IPS DF 4.7 (cell line): ENCODE results near the gene F10.

Experiments
- DNase-seq: peaks from one replicate; pipeline ENCODE4 v3.0.0-alpha.2; 2013; ENCODE audit warnings: low spot score; ENCODE audit errors: extremely low read depth

Gene F10

DNA sequence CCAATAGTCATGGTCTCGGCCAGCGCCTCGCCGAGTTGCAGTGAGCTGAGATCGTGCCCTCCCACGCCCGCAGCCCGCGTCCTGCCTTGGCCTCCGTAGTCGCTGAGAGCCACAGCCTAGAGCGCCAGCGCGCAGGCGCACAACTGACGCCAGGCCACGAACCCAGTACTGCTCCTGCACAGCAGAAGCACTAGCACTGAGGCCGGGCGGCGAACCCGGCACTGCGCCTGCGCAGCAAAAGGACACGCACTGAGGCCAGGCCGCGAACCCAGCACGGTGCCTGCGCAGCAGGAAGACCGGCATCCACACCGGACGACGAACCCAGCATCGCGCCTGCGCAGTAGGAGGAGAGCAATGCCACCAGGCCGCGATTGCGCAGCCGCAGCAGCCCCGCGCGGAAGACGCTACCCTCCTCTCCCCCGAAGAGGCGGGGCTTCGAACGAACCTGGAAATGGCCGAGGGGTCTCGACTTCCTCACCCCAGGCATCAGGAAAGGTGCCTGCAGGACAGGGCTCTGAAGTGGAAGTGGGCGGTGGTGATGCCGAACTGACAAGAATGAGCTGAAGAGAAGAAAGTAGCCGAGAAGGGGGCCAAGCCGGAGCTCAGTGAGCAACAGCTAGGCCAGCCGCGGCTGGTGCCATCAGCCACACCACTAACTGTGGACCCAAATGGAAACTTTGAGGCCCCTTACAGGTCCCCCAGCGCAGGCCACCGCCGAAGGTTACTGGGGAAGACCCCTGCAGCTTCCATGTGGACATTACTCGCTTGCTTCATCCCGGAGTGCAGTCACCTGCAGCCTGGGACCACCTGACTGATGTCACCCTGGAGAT is 7.5 kb downstream of the F10 start:
- DNase-seq, result no peak

DNA sequence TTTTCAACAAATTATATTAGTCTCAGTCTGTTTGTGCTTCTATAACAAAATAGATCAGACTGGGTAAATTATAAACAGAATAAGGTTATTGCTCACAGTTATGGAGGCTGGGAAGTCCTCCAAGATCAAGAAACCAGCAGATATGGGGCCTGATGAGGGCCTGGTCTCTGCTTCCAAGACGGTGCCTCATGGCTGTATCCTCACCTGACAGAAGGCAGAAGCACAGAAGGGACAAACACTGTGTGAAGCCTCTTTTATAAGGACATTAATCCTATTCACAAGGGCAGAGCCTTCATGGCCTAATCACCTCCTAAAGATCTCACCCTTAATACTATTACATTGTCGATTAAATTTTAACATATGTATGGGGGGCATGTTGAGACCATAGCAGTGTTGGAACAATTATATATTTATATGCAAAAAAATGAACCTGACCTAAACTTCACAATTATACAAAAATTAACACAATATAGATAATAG is 12.7 kb downstream of the F10 start:
- no peak for DNase-seq

DNA sequence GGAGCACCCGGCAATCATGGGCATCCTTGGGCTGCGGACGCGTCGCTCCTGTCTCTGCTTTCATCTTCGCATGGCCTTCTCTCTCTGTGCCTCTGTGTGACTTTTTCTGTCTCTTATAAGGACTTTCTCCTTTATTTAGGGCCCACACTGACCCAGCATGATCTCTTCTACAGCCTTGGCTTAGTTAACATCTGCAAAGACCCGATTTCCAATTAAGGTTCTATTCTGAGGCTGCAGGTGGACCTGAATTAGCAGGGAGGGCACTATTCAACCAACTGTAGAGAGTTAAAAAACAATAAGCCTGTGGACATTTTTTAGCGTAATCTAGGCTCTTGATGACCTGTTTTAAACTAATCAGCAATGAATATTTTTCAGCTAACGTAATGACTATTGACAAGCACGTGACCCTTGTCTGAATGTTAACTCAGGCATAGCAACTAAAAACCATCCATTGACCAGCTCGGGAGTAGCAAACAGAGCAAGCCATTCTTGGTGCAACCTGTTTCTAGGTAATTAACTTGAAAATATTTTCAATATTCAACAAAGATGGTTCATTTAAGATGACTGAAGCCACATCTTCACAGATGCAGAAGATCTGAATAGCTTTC is 15.2 kb downstream of the F10 start:
- no peak for DNase-seq

DNA sequence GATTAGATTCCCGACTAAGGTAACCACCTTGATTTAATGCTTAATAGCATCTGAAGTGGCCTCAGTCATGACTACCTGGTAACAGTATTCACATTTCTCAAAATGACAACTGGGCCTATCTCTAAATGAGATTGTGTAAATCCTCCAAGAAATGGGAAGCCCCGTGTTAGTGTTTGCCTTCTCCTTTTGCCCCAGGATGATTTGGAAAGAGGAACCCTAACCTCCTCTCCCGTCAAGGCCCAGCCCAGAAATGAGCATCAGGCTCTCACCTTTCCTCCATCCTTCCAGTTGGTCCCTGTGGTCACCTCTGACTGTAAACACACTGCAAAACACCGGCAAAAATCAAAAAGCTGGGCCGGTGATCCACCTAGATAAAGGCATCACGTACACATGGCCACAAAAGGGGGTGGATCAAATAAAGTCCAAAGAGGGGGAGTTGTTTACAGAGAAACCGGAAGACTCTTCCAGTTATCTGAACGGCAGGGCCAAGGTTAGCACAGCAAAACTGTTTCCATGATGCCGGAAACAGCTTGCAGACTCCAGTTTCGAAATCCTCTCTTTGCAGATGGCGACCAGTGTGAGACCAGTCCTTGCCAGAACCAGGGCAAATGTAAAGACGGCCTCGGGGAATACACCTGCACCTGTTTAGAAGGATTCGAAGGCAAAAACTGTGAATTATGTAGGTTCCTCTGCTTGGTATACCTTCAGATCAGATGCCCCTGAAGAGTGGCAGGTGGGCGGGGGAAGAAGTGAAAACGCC is 16.4 kb downstream of the F10 start:
- no peak for DNase-seq

DNA sequence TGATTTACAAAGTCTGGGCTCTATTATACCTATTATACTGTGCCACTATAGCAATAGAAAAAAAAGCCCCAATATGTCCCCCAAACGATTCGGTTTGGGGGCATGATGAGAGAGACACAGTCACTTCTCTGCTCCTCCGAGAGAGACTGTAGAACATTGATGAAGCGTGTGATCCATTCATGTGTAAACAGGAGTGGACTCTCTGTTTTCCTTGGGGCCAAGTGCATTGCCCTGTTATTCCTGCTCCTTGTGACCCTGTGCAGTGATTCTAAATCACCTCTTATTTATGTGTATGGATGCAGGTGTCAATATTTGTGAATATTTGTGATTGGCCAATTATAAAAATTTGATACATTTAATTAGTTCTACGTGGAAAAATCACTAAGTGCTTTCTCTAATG is 17.0 kb downstream of the F10 start:
- DNase-seq, result no peak

DNA sequence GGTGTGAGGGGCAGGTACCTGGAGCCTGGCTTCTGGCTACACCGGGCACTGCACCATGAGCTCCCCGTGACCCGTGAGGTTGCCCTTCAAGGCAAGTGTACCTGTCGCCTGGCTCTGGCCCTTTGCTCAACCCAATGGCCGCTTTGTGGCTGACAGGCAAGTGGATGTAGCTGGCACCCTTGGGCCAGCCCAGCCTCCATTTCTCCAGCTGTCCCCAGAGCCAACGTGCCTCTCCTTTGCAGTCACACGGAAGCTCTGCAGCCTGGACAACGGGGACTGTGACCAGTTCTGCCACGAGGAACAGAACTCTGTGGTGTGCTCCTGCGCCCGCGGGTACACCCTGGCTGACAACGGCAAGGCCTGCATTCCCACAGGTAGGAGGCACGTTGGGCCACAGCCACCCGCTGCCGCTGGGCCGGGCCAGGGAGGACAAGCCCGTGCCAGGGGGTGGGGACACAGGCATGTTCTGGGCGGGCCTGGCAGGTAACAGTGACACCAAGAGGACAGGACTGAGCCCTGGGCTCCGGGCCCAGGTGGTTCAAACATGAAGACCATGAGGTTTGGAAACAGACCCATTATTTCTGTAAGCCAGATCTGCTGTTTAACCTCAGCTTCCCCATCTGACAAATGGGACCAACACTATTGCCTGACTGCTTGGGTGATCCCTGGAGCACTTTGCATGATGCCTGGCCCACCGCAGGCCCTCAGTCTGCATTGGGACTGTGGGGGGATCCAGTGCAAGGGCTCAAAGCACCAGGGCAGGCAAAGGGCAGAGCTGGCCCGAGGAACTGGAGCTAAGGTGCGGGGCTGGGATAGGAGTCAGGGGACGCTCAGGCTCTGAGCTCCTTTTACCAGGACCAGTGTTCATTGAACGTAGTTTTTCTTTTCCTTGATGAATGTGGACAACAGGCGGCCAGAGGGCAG is 18.3 kb downstream of the F10 start:
- no peak for DNase-seq

DNA sequence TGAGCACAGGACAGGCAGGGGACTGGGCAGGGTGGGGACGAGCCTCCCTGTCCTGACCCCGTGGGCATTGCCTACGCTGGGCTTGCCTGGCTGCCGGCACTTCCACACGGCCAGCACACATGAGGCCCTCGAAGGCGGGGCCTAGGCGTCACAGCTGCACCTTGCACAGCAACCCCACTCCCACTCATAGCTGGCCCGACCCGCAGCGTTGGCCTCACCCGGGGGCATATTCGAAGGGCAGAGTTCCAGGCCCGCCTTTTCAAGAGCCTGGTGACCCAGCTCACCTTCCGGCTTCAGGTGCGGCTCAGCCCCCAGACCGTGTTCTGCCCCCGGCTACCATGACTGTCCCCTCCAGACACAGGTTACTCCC is 19.0 kb downstream of the F10 start:
- no peak for DNase-seq

DNA sequence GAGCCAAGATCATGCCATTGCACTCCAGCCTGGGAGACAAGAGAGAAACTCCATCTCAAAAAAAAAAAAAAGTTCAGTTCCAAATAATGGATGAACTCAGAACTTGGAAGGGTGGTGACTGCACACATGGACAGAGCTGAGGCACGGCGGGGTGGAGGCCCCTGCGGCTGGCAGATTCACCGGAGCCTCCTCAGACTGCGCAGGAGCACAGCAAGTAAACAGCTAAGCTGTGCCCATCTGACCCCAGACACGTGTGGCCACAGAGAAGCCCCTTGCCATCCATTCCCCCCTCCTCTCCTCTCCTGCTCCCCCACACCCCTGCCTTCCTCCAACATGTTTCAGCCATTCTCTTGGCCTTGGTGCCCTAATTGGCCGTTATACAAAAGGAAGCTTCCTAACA is 20.3 kb downstream of the F10 start:
- DNase-seq, result no peak

DNA sequence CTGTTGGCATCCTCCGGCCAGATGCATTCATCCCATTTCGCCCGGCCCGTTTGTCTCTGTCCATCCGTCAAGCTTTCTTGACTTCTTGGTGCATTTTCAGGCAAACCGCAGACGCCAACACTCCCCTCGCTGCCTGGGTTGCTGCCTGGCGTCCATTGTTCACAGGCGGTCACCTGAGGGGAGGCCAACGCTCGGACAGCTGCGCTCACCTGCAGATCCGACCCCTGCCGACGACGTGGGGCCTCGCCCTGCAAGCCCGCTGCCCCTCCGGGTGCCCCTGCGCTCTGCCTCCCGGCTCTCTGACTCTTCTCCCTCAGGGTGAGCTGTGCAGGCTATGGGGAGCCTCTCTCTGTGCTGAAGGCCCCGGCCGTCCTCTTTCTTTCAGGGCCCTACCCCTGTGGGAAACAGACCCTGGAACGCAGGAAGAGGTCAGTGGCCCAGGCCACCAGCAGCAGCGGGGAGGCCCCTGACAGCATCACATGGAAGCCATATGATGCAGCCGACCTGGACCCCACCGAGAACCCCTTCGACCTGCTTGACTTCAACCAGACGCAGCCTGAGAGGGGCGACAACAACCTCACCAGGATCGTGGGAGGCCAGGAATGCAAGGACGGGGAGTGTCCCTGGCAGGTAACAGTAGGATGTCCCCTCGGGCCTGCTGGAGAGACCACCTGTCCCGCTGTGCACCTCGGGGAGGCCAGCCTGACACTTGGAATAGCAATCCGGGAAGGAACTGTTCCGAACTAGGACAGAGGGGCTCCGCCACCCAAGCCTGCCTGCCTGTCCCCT is 21.1 kb downstream of the F10 start:
- no peak for DNase-seq

DNA sequence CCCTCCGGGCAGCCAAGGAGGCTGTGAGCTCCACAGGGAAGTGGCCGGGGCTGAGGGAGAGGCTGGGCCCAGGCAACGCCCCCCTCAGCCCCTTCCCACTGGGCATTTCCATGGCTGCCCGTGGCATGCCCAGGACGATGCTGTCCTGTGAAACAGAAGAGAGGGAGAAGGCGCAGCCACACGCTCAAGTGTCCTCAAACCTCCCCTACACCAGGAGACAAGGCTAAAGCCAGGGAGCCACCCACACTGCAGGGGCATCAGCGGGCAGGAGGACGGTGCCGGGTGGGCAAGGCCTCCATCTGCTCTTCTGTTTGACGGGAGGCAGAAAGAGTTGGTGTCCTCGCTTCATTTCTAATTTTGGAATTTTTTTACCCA is 21.6 kb downstream of the F10 start:
- no peak for DNase-seq

DNA sequence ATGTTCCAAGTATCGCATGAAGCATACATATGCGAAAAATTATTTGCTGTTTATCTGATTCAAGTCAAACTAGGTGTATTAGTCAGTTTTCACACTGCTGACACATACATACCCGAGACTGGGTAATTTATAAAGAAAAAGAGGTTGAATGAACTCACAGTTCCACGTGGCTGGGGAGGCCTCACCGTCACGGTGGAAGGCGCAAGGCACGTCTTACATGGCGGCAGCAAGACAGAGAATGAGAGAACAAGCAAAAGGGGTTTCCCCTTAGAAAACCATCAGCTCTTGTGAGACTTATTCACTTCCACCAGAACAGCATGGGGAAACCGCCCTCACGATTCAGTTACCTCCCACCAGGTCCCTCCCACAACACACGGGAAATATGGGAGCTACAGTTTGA is 22.9 kb downstream of the F10 start:
- DNase-seq, result no peak

DNA sequence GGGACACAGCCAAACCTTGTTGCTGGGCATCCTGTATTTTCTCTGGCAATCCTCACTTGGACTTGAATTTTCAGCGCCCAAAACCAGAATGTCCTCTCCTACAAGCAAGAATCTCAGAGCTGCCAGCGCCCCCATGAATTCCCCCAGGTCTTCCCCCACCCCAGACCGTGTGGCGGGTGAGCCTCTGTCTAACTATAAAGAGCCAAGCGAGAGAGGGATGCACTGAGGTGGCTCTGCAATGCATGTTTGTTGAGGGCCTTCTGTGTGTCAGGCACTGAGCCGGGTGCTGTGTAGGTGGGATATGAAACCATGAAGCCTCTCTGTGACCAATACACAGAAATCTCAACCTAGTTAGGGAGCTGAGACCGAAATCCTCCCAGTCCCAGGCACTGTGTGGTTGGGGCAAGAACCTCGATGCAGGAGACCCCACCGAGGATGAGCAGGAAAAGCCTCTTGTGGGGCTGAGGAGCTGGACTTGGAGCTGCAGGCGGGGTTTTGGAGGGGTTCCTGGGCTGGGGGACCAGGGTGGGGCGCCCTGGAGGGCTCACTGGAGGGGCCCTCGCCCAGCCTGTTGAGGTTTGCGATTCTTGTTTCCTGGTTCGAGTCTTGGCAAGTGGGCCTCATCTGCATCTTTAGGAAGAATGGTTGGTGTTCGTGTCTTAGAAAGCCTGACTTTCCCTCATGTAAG is 23.5 kb downstream of the F10 start:
- no peak for DNase-seq

DNA sequence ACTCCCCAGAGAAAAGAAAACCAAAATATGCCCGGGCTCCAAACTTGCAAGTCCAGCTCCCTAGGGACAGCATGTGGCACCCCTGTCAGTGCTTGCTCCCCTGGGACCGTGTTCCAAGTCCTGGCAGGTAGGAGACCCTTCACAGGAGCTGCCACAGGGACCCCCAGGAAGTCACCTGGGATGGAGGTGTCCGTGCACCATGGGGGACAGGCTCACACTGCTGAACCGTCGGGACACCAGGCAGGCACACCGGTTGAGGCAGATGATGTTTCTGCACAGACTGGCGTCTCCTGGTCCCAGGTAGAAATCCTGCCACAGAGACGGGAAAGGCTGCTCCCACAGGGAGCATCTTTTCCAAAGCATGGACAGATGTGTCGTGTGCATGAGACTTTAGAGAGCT is 24.2 kb downstream of the F10 start:
- no peak for DNase-seq

DNA sequence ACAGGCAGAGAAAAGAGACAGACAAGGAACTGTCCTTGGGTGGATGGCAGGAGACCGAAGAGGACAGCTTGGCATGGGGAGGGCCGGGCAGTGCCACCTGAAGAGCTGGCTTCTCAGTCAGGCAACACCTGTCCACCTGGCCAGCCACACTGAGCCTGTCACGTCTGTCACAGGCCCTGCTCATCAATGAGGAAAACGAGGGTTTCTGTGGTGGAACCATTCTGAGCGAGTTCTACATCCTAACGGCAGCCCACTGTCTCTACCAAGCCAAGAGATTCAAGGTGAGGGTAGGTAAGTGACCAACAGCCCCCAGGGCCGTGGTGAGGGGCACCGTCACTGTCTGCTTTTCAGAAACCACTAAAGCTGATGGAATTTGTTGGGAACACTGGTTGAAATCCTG is 24.6 kb downstream of the F10 start:
- DNase-seq, result no peak

DNA sequence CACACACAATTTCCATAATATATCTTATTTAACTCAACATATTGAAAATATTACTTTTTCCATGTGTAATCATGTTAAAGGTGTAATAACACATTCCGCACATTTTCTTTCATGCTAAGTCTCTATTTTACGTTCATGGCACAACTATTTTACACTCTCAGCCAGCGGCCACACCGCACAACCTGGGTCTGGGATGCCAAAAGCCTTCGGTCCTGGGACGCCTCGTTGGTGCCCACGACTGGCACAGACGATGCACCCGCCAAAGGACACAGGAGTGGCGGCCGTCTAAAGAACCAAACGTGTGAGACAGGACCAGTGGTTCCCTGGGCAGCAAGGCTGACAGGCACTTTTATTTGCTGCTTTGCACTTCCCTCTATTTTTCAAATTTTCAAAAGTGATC is 25.8 kb downstream of the F10 start:
- no peak for DNase-seq

DNA sequence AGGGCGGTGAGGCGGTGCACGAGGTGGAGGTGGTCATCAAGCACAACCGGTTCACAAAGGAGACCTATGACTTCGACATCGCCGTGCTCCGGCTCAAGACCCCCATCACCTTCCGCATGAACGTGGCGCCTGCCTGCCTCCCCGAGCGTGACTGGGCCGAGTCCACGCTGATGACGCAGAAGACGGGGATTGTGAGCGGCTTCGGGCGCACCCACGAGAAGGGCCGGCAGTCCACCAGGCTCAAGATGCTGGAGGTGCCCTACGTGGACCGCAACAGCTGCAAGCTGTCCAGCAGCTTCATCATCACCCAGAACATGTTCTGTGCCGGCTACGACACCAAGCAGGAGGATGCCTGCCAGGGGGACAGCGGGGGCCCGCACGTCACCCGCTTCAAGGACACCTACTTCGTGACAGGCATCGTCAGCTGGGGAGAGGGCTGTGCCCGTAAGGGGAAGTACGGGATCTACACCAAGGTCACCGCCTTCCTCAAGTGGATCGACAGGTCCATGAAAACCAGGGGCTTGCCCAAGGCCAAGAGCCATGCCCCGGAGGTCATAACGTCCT is 26.4 kb downstream of the F10 start:
- no peak for DNase-seq

DNA sequence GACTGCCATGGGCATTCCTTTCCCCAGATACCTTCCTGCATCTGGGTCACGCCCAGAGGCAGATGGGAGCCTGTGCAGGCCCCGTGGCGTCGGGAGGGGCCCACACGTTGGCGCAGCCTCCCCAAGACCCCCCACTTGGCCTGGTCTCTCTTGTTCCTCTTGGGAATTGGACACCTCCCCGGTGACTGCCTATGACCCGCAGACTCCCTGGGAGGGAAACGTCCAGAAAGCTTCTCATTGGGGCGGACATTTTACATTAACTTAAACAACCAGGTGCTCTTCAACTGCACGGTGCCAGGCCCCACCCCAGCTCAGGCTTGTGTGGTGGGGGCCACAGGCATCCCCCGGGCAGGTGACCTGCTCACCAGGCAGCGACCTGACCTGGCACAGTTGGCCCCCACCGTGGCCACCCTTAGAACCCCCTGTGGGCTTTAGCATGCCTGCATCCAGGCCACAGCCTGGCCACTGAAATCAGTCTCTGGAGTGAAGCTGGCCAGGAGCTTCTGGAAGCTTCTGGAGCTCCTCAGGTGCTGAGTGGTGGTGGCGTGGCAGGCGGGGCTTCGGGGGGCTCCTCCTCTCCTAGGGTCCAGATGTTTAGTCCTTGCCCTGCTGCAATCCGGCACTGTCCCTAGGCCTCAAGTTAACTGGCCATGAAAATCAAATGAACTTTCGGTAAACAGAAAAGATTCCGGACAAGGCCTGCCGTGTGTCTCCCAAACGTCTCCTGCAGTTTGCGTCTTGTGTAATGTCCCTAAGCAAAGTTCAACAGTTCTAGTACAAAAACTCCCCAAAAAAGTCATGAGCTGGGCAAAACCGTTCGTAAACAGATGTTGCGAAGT is 27.3 kb downstream of the F10 start:
- no peak for DNase-seq

DNA sequence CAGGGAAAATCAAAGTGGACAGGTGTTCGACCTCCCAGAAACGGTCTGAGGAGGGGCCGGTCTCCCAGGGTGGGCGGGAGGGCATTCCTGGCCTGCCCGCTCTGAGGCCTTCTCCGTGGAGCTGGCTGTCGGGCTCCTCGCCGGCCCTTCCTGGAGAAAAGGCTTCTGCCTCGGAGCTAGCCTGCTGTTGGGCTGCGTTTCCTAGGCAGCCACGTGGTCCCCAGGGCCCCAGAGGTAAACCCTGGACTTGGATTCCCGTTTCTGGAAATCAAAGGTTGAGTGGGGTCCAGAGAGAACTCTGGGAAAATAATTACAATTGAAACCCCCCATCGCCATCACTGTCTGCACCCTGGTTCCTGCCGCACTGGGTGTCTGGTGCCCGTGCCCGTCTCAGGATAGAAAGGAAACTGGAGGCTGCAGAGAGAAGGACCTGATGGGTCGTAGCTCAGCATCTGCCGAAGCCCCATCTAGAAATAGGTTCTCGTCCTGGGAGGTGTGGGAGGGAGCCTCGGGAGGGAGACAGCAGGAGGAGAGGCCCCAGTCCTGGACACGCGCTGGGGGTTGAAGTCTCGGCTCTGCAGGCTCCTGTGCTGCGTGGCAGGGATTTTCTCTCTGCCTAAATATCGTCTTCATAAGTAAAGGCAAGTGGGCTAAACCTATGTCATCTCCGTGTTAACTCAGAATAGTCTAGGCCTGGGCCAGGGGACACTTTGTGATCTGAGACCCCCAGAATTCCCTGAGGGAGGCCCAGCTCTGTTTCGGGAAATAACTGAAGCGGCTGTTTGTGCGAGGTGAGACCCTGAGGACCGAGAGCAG is 28.2 kb downstream of the F10 start:
- no peak for DNase-seq
